Measurements from ENCODE around the gene ACAD10.

The ACAD10 gene

DNA sequence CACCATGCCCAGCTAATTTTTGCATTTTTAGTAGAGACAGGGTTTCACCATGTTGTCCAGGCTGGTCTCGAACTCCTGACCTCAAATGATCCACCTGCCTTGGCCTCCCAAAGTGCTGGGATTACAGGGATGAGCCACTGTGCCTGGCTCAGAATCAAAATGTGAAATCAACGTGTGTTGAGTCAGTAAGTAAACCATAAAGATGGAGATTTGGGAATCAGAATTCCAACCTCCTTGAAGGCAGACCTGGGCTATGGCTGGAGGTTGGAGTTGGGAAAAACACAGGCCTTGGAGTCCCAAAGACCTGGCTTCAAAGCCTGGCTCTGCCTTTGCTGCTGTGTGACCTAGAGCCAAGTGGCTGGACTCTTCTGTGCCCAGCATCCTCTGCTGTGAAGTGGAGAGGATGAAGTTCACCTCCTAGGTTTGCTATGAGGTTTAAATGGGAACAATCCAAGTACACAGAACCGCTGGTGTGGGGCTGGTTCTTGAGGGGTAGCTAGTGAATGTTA is 91.0 kb downstream of the ACAD10 start:
- ATAC-seq, result no peak
- DNase-seq, result no peak

DNA sequence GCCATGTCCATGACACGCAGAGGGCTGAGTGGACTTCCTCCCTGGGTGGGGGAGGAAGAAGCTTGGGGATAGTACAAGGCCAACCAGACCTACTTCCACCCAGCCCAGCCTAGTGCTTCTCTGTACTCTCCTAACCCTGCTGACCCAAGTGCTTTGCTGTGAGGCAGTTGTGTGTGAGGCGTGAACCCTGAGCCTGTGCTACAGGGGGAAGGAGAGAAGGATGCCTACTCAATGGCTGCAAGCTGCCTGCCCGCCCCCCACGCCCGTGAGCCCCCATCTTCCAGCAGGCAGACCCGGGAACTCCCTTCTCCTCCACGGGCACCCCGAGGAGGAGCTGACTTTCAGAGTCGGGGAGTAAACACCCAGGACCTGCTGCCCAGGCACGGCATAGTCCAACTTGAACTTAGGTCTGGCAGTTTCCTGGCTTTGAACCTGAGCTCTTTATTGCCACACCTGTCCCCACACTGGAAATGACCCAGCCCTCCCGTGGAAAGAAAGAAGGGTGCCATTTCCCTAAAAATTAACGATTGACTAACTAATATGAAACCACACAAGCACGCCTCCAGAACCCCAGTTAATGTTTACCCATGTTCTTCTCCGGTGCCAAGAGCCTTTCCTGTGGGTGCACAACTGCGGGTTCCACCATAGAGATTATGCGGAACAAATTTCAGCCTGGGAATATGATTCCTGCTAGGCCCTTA is 91.6 kb downstream of the ACAD10 start:
- no peak for DNase-seq
- no peak for ATAC-seq

- DNase-seq (no peak), ATAC-seq (no peak)
These were observed 94.3 kb downstream of the ACAD10 start for GRCh38 chr12:111780166-111780565.

DNA sequence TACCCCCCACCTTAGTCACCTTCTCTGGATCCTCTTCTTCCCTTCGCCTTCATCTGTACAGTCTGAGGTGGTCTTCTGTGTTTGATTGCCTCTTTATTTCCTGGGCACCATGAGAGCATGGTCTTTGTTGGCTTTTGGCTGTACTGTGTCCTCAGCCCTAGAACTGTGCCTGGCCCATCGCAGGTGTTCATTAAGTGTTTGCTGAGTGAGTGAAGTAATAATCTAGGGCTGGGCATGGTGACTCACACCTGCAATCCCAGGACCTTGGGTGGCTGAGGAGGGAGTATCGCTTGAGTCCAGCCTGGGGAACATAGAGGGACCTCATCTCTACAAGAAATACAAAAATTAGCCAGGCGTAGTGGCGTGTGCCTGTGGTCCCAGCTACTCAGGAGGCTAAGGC is 94.8 kb downstream of the ACAD10 start:
- DNase-seq (no peak), ATAC-seq (no peak)

DNA sequence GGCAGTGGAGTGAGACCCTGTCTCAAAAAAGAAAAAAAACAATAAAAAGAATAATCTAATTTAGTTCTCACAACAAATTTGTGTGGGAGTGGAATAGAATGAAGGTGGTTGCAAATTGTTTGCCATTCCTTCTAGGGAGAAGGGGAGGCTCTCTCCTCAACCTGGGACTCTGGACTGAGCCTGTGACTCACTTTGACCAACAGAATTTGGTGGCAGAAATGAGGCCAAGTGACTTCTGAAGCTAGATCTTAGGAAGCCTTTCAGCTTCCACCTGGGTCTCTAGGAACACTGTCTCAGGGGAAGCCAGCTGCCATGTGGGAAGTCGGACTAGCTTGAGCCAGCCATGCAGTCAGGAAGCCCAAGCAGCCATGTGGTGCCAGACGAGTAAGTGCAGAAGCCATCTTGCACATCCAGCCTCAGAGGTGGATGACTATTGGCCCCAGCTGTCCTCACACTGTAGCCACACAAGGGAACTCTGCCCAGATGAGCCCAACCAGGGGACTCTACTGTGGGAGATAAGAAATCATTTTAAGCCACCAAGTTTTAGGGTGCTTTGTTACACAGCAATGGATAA is 95.3 kb downstream of the ACAD10 start:
- DNase-seq (no peak), ATAC-seq (no peak)

DNA sequence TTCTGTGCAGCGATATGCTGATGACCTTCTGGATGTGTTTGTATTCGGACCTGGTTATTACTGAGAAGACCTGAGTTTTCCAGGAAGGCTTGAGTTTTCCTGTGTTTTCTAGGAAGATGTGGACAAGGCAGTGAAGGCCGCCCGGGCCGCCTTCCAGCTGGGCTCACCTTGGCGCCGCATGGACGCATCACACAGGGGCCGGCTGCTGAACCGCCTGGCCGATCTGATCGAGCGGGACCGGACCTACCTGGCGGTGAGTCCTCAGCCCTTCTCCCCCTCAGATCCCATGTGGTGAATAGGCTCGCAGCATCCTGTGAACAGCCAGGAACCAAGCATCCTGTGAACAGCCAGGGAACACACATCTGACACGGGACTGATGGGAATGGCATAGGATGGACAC is 97.2 kb downstream of the ACAD10 start:
- ATAC-seq (no peak), DNase-seq (no peak)

- DNase-seq (no peak), ATAC-seq (no peak)
These were observed 99.1 kb downstream of the ACAD10 start for GRCh38 chr12:111784953-111785352.

DNA sequence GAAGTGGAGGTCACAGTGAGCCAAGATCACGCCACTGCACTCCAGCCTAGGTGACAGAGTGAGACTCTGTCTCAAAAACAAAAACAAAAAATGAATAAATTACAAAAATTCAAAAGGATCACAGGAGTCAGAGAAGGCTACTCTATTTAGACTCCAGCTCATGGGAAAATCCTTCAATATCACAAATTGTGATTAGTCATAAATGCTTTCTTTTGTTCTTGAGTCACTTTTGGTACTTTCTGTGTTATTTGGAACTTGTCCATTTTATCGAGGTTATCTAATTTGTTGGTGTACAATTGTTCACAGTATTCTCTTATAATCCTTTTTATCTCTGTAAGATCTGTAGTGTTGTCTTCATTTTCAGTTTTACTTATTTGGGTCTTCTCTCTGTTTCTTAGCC is 99.8 kb downstream of the ACAD10 start:
- ATAC-seq (no peak), DNase-seq (no peak)

- DNase-seq, result no peak
- ATAC-seq, result no peak
These were observed 102.4 kb downstream of the ACAD10 start for GRCh38 chr12:111788178-111788654.

DNA sequence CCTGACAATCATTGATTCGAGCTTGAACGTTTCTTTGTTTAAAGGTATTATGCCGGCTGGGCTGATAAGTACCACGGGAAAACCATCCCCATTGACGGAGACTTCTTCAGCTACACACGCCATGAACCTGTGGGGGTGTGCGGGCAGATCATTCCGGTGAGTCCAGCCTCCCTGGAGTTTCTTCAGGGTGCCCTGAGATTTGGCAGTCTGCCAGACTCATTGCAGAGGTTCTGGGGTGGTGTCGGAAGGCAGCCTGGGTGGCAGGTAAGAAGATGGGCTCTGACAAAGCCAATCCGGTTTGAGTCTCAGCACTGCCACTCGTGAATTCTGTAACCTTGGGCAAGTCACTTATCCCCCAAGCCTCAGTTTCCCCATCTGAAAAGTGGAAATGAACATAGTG is 103.9 kb downstream of the ACAD10 start:
- ATAC-seq (no peak), DNase-seq (no peak)

DNA sequence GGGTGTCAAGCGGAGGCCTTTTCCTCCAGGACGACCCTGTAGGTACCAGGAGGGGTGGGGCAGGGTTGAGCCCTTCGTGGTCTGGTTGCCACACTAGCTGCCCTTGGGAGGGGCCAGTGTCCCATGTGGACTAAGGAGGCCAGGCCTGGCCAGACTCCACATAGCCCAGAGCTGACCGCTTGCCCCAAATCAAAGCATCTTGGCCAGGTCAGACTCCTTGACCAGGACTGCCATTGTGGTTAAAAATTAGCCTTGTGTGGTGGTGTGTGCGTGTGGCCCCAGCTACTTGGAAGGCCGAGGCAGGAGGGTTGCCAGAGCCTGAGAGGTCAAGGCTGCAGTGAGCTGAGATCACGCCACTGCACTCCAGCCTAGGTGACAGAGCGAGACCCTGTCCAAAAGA is 105.7 kb downstream of the ACAD10 start:
- no peak for ATAC-seq
- DNase-seq, result no peak

- DNase-seq (no peak), ATAC-seq (no peak)
These were observed 106.5 kb downstream of the ACAD10 start for GRCh38 chr12:111792155-111792855.

- DNase-seq (no peak), ATAC-seq (no peak)
These were observed 107.0 kb downstream of the ACAD10 start for GRCh38 chr12:111792856-111793235.

- ATAC-seq (no peak), DNase-seq (no peak)
These were observed 112.3 kb downstream of the ACAD10 start for GRCh38 chr12:111798182-111798581.

GRCh38 chr12:111799758-111800157 is 113.9 kb downstream of the ACAD10 start:
- no peak for ATAC-seq
- DNase-seq, result no peak

GRCh38 chr12:111803038-111803626 is 117.3 kb downstream of the ACAD10 start:
- DNase-seq (no peak), ATAC-seq (no peak)

- ATAC-seq (no peak), DNase-seq (no peak)
These were observed 118.0 kb downstream of the ACAD10 start for GRCh38 chr12:111803851-111804250.

DNA sequence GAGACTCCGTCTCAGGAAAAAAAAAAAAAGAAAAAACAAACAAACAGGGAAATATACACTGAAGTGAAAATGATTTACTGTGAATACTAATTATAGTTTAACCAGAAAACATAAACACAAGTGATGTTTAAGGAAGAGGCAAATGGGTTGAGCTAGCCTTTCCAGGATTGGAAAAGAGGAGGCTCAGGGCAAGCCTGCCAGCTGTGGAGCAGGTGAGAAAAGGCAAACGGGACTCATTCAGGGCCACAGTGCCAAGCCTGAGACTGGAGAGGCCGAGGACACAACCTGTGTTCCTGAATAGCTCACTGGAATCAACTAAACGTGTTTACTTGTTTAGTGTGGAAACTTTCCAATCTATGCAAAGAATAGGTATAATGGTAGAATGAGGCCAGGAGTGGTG is 120.5 kb downstream of the ACAD10 start:
- DNase-seq, result no peak
- ATAC-seq, result no peak
